HL-60 (cell line): ENCODE results near the gene KLK5.

Experiments
- GABPA ChIP-seq: IDR thresholded peaks from 2 replicates; pipeline ENCODE4 v1.6.1; 2012; ENCODE audit warnings: low read depth
- POLR2AphosphoS5 ChIP-seq: IDR thresholded peaks from 2 replicates; pipeline ENCODE4 v1.6.1; 2012; ENCODE audit warnings: low read depth
- SPI1 ChIP-seq: IDR thresholded peaks from 2 replicates; pipeline ENCODE4 v1.6.1; 2012; ENCODE audit warnings: low read depth, mild to moderate bottlenecking, borderline replicate concordance
- TF ChIP-seq, protein P1 (sequence below): IDR thresholded peaks from one replicate; pipeline ENCODE4 v1.5.1; 2011; ENCODE audit warnings: low read length, control low read depth, inconsistent platforms; ENCODE audit not compliant: insufficient read depth
- TF ChIP-seq, protein P2 (sequence below): IDR thresholded peaks from 2 replicates; pipeline ENCODE4 v1.6.1; 2012; ENCODE audit warnings: low read depth; ENCODE audit not compliant: insufficient replicate concordance

DNA sequence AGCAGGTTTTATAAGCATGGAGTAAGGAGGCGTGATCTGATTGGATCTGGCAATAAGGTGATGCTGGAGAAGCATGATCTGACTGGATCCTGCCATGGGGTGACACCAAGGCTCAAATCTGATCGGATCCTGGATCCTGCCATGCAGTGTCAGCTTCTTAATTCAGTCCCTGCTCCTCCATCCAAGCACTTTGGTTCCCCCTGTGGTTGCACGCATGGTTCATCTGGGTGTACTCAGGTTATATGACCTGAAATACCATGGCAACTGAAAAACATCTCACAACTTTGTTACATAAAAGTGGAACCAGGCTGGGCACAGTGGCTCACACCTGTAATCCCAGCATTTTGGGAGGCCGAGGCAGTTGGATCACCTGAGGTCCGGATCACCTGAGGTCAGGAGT, 24.0 kb downstream of the KLK5 start:
- TF ChIP-seq, protein P1, sequence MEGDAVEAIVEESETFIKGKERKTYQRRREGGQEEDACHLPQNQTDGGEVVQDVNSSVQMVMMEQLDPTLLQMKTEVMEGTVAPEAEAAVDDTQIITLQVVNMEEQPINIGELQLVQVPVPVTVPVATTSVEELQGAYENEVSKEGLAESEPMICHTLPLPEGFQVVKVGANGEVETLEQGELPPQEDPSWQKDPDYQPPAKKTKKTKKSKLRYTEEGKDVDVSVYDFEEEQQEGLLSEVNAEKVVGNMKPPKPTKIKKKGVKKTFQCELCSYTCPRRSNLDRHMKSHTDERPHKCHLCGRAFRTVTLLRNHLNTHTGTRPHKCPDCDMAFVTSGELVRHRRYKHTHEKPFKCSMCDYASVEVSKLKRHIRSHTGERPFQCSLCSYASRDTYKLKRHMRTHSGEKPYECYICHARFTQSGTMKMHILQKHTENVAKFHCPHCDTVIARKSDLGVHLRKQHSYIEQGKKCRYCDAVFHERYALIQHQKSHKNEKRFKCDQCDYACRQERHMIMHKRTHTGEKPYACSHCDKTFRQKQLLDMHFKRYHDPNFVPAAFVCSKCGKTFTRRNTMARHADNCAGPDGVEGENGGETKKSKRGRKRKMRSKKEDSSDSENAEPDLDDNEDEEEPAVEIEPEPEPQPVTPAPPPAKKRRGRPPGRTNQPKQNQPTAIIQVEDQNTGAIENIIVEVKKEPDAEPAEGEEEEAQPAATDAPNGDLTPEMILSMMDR: no peak
- no peak for TF ChIP-seq POLR2AphosphoS5
- no peak for TF ChIP-seq GABPA
- TF ChIP-seq, protein P2, sequence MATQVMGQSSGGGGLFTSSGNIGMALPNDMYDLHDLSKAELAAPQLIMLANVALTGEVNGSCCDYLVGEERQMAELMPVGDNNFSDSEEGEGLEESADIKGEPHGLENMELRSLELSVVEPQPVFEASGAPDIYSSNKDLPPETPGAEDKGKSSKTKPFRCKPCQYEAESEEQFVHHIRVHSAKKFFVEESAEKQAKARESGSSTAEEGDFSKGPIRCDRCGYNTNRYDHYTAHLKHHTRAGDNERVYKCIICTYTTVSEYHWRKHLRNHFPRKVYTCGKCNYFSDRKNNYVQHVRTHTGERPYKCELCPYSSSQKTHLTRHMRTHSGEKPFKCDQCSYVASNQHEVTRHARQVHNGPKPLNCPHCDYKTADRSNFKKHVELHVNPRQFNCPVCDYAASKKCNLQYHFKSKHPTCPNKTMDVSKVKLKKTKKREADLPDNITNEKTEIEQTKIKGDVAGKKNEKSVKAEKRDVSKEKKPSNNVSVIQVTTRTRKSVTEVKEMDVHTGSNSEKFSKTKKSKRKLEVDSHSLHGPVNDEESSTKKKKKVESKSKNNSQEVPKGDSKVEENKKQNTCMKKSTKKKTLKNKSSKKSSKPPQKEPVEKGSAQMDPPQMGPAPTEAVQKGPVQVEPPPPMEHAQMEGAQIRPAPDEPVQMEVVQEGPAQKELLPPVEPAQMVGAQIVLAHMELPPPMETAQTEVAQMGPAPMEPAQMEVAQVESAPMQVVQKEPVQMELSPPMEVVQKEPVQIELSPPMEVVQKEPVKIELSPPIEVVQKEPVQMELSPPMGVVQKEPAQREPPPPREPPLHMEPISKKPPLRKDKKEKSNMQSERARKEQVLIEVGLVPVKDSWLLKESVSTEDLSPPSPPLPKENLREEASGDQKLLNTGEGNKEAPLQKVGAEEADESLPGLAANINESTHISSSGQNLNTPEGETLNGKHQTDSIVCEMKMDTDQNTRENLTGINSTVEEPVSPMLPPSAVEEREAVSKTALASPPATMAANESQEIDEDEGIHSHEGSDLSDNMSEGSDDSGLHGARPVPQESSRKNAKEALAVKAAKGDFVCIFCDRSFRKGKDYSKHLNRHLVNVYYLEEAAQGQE: no peak
- no peak for TF ChIP-seq SPI1
